Measurements from ENCODE around the gene NCBP2L. TPM values are rescaled to one million over a fixed set of nuclear protein-coding genes. Genes with fewer than 3 reads are reported as not detected.

The NCBP2L gene
- total RNA-seq, 6 experiments from 2014 or later = not detected

DNA sequence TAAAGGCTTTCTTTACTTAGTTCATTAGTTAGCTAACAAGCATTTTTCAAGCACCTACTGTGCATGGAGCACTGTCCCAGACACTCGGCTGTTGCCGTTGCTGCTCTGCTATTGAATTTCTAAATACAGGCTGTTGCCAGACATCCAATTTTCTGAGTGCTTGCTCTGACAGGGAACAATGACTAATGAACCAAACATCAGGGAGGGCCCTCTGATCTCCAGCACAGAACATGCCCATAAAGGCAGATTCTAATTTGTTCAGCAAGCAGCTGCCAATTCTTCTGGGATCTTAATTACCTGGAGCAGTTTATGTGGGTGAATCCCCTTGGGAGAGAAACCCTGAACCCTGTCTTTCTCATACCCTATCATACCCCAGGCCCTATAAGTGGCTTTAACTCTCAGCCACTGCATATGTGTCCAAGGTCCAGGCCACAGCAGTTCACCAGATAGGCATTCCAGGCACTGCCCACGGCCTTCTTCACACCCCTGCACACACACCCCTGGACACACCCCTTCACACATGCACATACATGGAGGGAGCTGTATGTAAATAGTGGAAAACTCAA is 29.9 kb upstream of the NCBP2L start:
- no peaks in the 10 kb centered on the region for H3K36me3 ChIP-seq
- peaks cover 0 to 36% (median 9%) of the 10 kb centered on the region in 4 donors for H3K4me1 ChIP-seq
- TF ChIP-seq CTCF (IDR thresholded peaks at IDR 0.05) (no peak), POLR2A (IDR thresholded peaks at IDR 0.05) (no peak)
- H3K27ac ChIP-seq = peak overlapping the region in 1 of 3 donors; percentile 20
- DNase-seq = no peak
- no peak overlapping the region for H3K4me3 ChIP-seq
- intact Hi-C loops (cut with DNase I) = no loop called here
- WGBS (ENCODE audit: insufficient coverage, low coverage, low lambda C conversion rate, missing lambda C conversion rate) = 21% methylated on average over 2 of the region's 3 CpGs
- no peaks in the 10 kb centered on the region for H3K27me3 ChIP-seq
- H3K9me3 ChIP-seq = no peaks in the 10 kb centered on the region
- ATAC-seq = peak in 2 of 4 donors; percentile 12 to 63

DNA sequence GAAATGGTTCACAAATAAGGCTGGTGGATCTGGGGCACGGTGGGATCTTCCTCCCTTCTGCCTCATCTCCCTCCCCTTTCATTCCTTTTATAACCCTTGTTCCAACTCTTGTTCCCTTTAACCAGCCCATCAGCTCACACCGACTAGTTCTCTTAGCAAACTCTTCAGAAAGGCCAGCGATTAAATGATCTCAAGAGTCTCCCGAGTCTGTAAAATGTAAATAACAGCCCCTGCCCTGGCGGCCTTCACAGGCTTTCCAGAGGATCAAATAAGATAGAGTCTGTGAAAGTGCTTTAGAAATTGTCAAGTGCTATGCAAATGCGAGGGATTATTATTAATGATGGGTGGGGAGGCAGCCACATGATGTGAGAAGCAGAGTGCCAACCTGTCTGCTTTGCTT is 29.0 kb upstream of the NCBP2L start:
- ATAC-seq = no peak
- no peak overlapping the region for H3K27ac ChIP-seq
- intact Hi-C loops (cut with DNase I) = no loop called here
- 52% methylated on average over 6 of the region's 6 CpGs for WGBS (ENCODE audit: insufficient coverage, low coverage, low lambda C conversion rate, missing lambda C conversion rate)
- TF ChIP-seq POLR2A (IDR thresholded peaks at IDR 0.05) = no peak
- no peak for TF ChIP-seq CTCF (IDR thresholded peaks at IDR 0.05)
- H3K36me3 ChIP-seq = no peaks in the 10 kb centered on the region
- H3K9me3 ChIP-seq = no peaks in the 10 kb centered on the region
- H3K27me3 ChIP-seq = no peaks in the 10 kb centered on the region
- peaks cover 0 to 30% (median 4%) of the 10 kb centered on the region in 4 donors for H3K4me1 ChIP-seq
- DNase-seq = no peak
- H3K4me3 ChIP-seq = no peak overlapping the region

DNA sequence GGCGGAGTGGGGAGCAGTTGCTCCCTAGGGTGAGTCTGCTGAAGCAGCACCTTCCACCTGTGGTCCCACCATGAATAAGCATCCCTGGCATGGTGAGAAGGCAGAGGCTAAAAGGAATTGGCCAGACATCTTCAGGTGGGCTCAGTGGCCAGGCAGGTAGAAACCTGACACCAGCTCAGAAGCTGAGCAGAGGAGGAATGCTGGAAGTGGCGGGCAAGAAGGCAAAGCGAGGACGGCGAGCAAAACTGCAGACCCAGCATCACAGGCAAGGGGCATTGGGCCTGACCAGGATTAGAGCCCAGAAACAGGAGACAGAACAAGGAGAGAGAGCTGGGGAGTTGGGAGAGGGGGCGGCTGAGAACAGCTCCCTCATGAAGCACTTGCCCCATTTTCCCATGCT is 27.3 kb upstream of the NCBP2L start:
- Histone ChIP-seq H3K27ac (no peak overlapping the region), H3K9me3 (no peaks in the 10 kb centered on the region), H3K4me1 (peaks cover 0 to 20% (median 4%) of the 10 kb centered on the region in 4 donors), H3K27me3 (no peaks in the 10 kb centered on the region), H3K36me3 (no peaks in the 10 kb centered on the region), H3K4me3 (no peak overlapping the region)
- ATAC-seq = no peak
- intact Hi-C loops (cut with DNase I) = no loop called here
- WGBS (ENCODE audit: insufficient coverage, low coverage, low lambda C conversion rate, missing lambda C conversion rate) = 90% methylated on average over 2 of the region's 6 CpGs
- no peak for DNase-seq
- TF ChIP-seq POLR2A (IDR thresholded peaks at IDR 0.05) (no peak), CTCF (IDR thresholded peaks at IDR 0.05) (no peak)

DNA sequence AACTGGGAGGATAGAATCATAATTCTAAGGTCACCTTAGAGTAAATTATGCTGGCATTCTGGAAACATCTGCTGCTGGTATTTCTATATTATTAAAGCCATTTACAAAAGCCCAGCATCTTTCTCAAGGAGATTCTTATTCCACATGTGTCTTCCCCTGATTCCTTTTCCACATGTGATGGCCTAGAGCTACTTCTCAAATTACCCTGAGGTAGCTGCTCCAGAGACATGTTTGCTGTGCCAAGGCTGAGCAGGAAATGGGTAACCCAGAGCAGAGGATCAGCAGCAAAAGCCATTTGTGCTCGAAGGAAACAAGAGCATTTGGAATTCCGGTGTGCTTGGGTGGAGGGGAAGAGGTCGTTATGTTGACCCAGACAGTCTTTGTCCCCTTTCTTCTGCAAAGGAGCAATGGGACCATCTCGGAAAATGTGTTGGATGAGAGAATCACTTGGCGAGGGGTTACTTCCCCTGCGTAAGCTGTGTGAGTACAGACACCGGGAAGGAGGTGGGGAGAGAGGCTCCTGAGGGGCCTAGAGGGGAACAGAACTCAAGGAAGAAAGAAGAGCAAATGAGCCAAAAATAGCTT is 26.6 kb upstream of the NCBP2L start:
- intact Hi-C loops (cut with DNase I) = no loop called here
- Histone ChIP-seq H3K4me1 (peaks cover 0 to 24% (median 4%) of the 10 kb centered on the region in 4 donors), H3K27me3 (no peaks in the 10 kb centered on the region), H3K36me3 (no peaks in the 10 kb centered on the region), H3K27ac (no peak overlapping the region), H3K4me3 (no peak overlapping the region), H3K9me3 (no peaks in the 10 kb centered on the region)
- TF ChIP-seq CTCF (IDR thresholded peaks at IDR 0.05) (no peak), POLR2A (IDR thresholded peaks at IDR 0.05) (no peak)
- 67% methylated on average over 4 of the region's 7 CpGs for WGBS (ENCODE audit: insufficient coverage, low coverage, low lambda C conversion rate, missing lambda C conversion rate)
- DNase-seq (no peak), ATAC-seq (no peak)
